Mesendoderm (in vitro differentiated cells): Measurements from ENCODE around the gene GPR152.
"Not testable (repeated sequence)": the region's sequence is repeated elsewhere in the genome, so short reads cannot be mapped to it uniquely, and the experiment has no call there.

Experiments
- DNase-seq: peaks from one replicate; pipeline ENCODE4 v3.0.0; 2013
- H2AK5ac ChIP-seq: 2 replicates; pipeline ENCODE4 v1.6.1; 2013; ENCODE audit warnings: low read length, inconsistent platforms
- H2BK120ac ChIP-seq: 2 replicates; pipeline ENCODE4 v1.6.1; 2013; ENCODE audit warnings: low read depth, mild to moderate bottlenecking, low read length, moderate library complexity, mixed read lengths
- H2BK15ac ChIP-seq: replicated peaks from 2 replicates; pipeline ENCODE4 v1.6.1; 2013; ENCODE audit warnings: low read depth, mild to moderate bottlenecking, moderate library complexity
- H2BK5ac ChIP-seq: 2 replicates; pipeline ENCODE4 v1.6.1; 2013; ENCODE audit warnings: low read length, inconsistent platforms
- H3K18ac ChIP-seq: 2 replicates; pipeline ENCODE4 v1.6.1; 2013; ENCODE audit warnings: mild to moderate bottlenecking, low read length, mixed read lengths
- H3K23ac ChIP-seq: one replicate; pipeline ENCODE4 v1.6.1; 2013; ENCODE audit warnings: low read length
- H3K27ac ChIP-seq: 2 replicates; pipeline ENCODE4 v1.5.1; 2013; ENCODE audit warnings: low read depth, mild to moderate bottlenecking, inconsistent platforms, low read length, moderate library complexity
- H3K27me3 ChIP-seq: 2 replicates; pipeline ENCODE4 v1.6.1; 2013; ENCODE audit warnings: low read length, control low read depth, mild to moderate bottlenecking, inconsistent platforms; ENCODE audit not compliant: insufficient read depth, poor library complexity
- H3K36me3 ChIP-seq: 2 replicates; pipeline ENCODE4 v1.6.1; 2013; ENCODE audit warnings: low read length, inconsistent platforms; ENCODE audit not compliant: control insufficient read depth, insufficient read depth
- H3K4ac ChIP-seq: one replicate; pipeline ENCODE4 v1.6.1; 2013; ENCODE audit warnings: low read depth, mild to moderate bottlenecking, low read length, moderate library complexity
- H3K4me1 ChIP-seq: 2 replicates; pipeline ENCODE4 v1.6.1; 2013; ENCODE audit warnings: low read depth, low read length, inconsistent platforms; ENCODE audit not compliant: control insufficient read depth
- H3K4me2 ChIP-seq: 2 replicates; pipeline ENCODE4 v1.6.1; 2013; ENCODE audit warnings: low read length
- H3K4me3 ChIP-seq: 2 replicates; pipeline ENCODE4 v1.5.1; 2013; ENCODE audit warnings: mild to moderate bottlenecking, low read length
- H3K56ac ChIP-seq: one replicate; pipeline ENCODE4 v1.6.1; 2013; ENCODE audit warnings: low read length
- H3K79me1 ChIP-seq: 2 replicates; pipeline ENCODE4 v1.6.1; 2013; ENCODE audit warnings: low read length, inconsistent platforms
- H3K79me2 ChIP-seq: 2 replicates; pipeline ENCODE4 v1.6.1; 2013; ENCODE audit warnings: mild to moderate bottlenecking, low read length; ENCODE audit not compliant: control insufficient read depth, insufficient read depth
- H3K9ac ChIP-seq: 2 replicates; pipeline ENCODE4 v1.6.1; 2013; ENCODE audit warnings: low read length, inconsistent platforms
- H4K5ac ChIP-seq: one replicate; pipeline ENCODE4 v1.6.1; 2013; ENCODE audit warnings: low read length
- H4K8ac ChIP-seq: one replicate; pipeline ENCODE4 v1.6.1; 2013; ENCODE audit warnings: low read depth, mild to moderate bottlenecking, control low read depth, low read length, moderate library complexity
- WGBS: extraction: QIAGEN DNeasy Blood & Tissue Kit; methylation state at CpG from one replicate; pipeline ENCODE4 v1.1.7; 2013; ENCODE audit warnings: low lambda C conversion rate, missing lambda C conversion rate; ENCODE audit not compliant: insufficient coverage; ENCODE audit errors: extremely low coverage; 5-methylcytosine and 5-hydroxymethylcytosine counted together

Gene GPR152

DNA sequence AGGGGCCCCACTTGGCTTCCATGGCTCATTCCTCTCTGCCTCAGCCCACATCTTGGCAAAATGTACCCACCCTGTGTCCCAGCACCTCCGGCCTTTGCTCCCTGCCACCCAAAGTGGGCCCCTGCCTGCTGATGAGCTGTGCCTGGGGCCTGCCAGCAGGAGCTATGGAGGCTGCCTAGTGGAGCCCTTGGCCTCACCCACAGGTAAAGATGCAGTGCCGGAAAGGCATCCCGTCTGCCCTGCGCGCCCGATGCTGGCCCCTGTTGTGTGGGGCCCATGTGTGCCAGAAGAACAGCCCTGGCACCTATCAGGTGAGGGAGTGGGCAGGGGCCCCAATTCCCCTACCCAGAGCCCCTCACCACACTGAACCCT is 47.3 kb downstream of the GPR152 start:
- H3K27ac ChIP-seq = no peak overlapping the region
- no CpG with 5 or more reads among the region's 6 CpGs for WGBS
- peaks cover 12% of the 10 kb centered on the region for H3K79me2 ChIP-seq

DNA sequence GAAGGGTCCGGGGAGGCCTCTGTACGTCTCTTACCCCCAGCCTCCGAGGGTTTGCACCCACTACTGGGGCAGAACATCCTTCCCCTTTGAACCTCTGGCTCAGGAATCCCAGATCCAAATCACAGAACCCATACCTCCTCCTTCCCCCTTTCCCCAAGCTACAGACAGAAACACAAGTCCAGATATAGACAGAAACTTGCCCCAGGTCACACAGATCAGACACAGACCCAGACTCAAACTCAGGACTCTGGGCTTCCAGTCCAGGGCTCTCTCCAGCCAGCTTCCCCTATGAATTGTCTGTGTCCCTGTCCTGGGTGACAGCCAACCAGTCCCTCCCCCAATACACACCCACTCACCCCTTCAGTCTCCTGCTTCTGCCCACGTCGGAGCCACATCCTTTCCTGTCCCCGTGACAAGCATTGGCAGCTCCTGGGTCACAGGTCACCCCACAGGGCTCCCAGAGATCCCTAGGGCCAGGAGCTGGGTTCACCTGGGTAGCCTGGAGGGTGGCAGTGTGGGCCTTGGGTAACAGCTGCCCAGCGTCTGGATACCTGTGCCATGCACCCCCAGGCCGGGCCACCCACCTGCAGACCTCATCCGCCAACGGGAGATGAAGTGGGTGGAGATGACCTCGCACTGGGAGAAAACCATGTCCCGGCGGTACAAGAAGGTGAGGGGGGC is 47.9 kb downstream of the GPR152 start:
- Histone ChIP-seq H3K27ac (no peak overlapping the region), H3K36me3 (no peaks in the 10 kb centered on the region), H2BK120ac (no peak overlapping the region), H3K9ac (no peak overlapping the region), H3K79me2 (peaks cover 14% of the 10 kb centered on the region), H3K79me1 (peaks cover 9% of the 10 kb centered on the region), H3K4me1 (peaks cover 4% of the 10 kb centered on the region), H3K18ac (no peak overlapping the region), H3K4ac (no peak overlapping the region), H2AK5ac (no peak overlapping the region), H3K4me2 (no peak overlapping the region), H4K8ac (no peak overlapping the region), H3K4me3 (no peak overlapping the region), H3K23ac (no peak overlapping the region), H2BK5ac (no peak overlapping the region), H4K5ac (no peak overlapping the region), H2BK15ac (no peak overlapping the region), H3K27me3 (no peaks in the 10 kb centered on the region), H3K56ac (no peak overlapping the region)
- DNase-seq = no peak
- WGBS = no CpG with 5 or more reads among the region's 13 CpGs

More for the DNA sequence above, 47.3 kb downstream of the GPR152 start:
- H3K4me1 ChIP-seq = peaks cover 4% of the 10 kb centered on the region
- DNase-seq = no peak
- H3K23ac ChIP-seq = no peak overlapping the region
- no peak overlapping the region for H4K8ac ChIP-seq
- H3K4me3 ChIP-seq = no peak overlapping the region
- no peak overlapping the region for H3K4ac ChIP-seq
- peaks cover 8% of the 10 kb centered on the region for H3K79me1 ChIP-seq
- no peak overlapping the region for H2BK120ac ChIP-seq
- H2AK5ac ChIP-seq = no peak overlapping the region
- H3K27me3 ChIP-seq = no peaks in the 10 kb centered on the region
- H3K18ac ChIP-seq = no peak overlapping the region
- H2BK15ac ChIP-seq = no peak overlapping the region
- H3K9ac ChIP-seq = no peak overlapping the region
- H4K5ac ChIP-seq = no peak overlapping the region
- no peaks in the 10 kb centered on the region for H3K36me3 ChIP-seq
- no peak overlapping the region for H3K4me2 ChIP-seq
- H3K56ac ChIP-seq = no peak overlapping the region
- no peak overlapping the region for H2BK5ac ChIP-seq

DNA sequence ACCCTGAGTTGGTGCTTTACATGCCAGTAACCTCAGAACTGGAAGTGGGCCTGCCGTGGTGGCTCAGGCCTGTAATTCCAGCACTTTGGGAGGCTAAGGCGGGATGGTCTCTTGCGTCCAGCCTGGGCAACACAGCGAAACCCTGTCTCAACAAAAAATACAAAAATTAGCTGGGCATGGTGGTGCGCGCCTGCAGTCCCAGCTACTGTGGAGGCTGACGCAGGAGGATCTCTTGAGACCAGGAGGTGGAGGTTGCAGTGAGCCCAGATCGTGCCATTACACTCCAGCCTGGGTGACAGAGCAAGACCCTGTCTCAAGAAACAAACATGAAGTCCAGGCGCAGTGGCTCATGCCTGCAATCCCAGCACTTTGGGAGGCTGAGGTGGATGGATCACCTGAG is 49.4 kb downstream of the GPR152 start:
- H2BK120ac ChIP-seq, H4K5ac ChIP-seq, H3K27me3 ChIP-seq, H3K4me3 ChIP-seq, H2AK5ac ChIP-seq, H3K36me3 ChIP-seq, H3K27ac ChIP-seq, H3K23ac ChIP-seq, H2BK5ac ChIP-seq, H4K8ac ChIP-seq, DNase-seq, H3K18ac ChIP-seq, H2BK15ac ChIP-seq, H3K4me1 ChIP-seq, H3K9ac ChIP-seq, H3K4me2 ChIP-seq, H3K4ac ChIP-seq: not testable (repeated sequence)
- Histone ChIP-seq H3K56ac (peak overlapping the region; percentile 15), H3K79me2 (peaks cover 17% of the 10 kb centered on the region), H3K79me1 (peaks cover 14% of the 10 kb centered on the region)
- no CpG with 5 or more reads among the region's 9 CpGs for WGBS

DNA sequence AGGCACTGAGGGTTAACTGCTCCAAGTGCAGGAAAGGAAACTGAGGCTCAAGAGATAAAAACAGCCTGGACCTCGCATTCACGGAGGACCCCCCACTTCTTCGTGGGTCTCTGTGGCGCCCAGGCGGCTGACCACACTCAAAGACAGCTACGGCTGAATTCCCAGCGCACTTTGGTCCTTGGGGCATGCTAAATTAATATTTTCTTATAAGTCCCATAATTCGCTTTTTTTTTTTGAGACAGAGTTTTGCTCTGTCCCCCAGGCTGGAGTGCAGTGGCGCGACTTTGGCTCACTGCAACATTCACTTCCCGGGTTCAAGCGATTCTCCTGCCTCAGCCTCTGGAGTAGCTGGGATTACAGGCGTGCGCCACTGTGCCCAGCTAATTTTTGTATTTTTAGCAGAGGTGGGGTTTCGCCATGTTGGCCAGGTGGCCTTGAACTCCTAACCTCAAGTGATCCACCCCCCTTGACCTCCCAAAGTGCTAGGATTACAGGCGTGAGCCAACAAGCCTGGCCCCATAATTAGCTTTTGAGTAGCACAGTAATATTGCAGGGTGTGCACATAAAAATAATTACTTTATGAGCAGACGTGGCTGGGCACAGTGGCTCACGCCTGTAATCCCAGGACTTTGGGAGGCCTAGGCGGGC is 50.2 kb downstream of the GPR152 start:
- not testable (repeated sequence) for H3K4me3 ChIP-seq, H3K4ac ChIP-seq, H4K8ac ChIP-seq, H3K4me1 ChIP-seq, H3K36me3 ChIP-seq, H2BK120ac ChIP-seq, H3K27me3 ChIP-seq, DNase-seq, H2BK15ac ChIP-seq, H2AK5ac ChIP-seq, H3K23ac ChIP-seq, H4K5ac ChIP-seq
- Histone ChIP-seq H3K79me2 (peaks cover 17% of the 10 kb centered on the region), H3K56ac (peak overlapping the region; percentile 93), H3K9ac (peak overlapping the region; percentile 71), H3K4me2 (peak overlapping the region; percentile 43), H2BK5ac (peak overlapping the region; percentile 78), H3K79me1 (peaks cover 14% of the 10 kb centered on the region), H3K18ac (peak overlapping the region; percentile 65), H3K27ac (peak overlapping the region; percentile 56)
- WGBS = no CpG with 5 or more reads among the region's 19 CpGs

DNA sequence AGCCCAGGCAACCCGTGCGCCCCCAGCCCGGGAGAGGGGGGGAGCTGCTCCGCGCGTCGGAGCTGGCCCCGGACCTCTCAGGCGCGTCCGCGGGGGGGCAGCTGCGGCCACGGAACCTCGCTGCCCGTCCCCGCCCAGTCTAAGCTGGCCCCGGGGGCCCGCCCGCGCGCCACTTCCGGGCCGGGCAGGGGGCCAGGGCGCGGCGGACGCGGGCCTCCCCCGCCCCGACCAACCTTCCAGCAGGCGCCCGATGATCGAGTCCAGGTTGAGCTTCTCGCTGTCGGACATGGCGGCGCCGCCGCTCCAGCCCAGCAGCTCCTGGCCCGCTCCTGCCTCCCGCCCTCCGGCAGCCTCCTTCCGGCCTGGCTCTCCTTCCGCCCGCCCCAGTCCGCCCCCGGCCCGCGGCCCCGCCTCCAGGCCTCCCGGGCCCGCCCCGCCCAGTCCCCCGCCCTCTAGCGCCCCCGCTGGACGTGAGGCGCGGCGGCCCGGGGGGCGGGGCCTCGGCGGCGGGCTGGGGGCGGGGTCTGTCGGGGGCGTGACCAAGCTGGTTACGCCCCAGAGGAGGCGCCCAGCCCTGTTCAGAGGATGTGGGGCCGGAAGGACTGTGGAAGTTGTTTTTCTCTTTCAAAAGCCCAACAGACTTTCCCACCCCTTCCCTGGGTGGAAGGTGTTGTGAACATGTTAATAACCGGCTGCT is 50.9 kb downstream of the GPR152 start, which contains the start of gene PPP1CA:
PPP1CA (minus strand) TSS at position 364 of the 697 bp plus-strand sequence; CDS start at position 288, 76 bp downstream.
- Histone ChIP-seq H2BK5ac (peak within 1 kb of the TSS; percentile 78), H3K36me3 (peaks cover 9% of the 10 kb centered on the region), H3K9ac (peak within 1 kb of the TSS; percentile 89), H3K27ac (peak within 1 kb of the TSS; percentile 91), H4K8ac (no peak within 1 kb of the TSS), H3K79me2 (peaks cover 17% of the 10 kb centered on the region), H3K18ac (peak within 1 kb of the TSS; percentile 94), H3K4me3 (peak within 1 kb of the TSS; percentile 70), H2AK5ac (peak within 1 kb of the TSS; percentile 30), H3K79me1 (peaks cover 14% of the 10 kb centered on the region), H3K56ac (peak within 1 kb of the TSS; percentile 93), H2BK15ac (no peak within 1 kb of the TSS), H3K23ac (peak within 1 kb of the TSS; percentile 29), H3K27me3 (no peaks in the 10 kb centered on the region), H3K4me1 (peaks cover 5% of the 10 kb centered on the region), H3K4me2 (peak within 1 kb of the TSS; percentile 84), H2BK120ac (no peak within 1 kb of the TSS), H4K5ac (no peak within 1 kb of the TSS), H3K4ac (peak within 1 kb of the TSS; percentile 19)
- no CpG with 5 or more reads among the region's 73 CpGs for WGBS
- peak; percentile 91 for DNase-seq
